ENCODE results near the gene SH3RF3.

Gene SH3RF3

DNA sequence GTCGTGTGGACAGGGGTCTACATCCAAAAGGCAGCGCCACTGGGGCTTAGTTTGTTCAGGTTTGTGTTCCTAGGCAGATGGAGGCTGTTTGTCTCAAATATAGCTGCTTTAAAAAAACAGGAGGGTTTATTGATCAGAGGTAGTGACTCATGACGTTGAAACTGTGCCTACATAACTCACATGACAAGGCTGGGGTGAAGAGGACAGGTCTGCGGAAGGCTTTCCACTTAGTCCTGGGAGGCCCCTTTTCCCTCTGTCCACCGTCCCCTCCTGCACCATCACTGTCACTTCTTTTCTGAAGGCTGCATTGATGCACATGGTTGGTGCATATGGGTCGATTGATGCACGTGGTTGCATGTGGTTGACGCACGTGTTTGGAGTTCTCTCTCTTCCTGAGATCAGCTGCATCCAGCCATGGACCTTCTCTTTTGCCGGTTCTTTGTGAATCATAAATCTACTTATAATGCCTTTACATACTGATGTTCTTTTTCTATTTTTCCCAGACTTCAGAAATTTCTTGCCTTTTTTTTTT is 10.9 kb downstream of the SH3RF3 start:
- DNase-seq (ENCODE audit: low spot score) = no peak

DNA sequence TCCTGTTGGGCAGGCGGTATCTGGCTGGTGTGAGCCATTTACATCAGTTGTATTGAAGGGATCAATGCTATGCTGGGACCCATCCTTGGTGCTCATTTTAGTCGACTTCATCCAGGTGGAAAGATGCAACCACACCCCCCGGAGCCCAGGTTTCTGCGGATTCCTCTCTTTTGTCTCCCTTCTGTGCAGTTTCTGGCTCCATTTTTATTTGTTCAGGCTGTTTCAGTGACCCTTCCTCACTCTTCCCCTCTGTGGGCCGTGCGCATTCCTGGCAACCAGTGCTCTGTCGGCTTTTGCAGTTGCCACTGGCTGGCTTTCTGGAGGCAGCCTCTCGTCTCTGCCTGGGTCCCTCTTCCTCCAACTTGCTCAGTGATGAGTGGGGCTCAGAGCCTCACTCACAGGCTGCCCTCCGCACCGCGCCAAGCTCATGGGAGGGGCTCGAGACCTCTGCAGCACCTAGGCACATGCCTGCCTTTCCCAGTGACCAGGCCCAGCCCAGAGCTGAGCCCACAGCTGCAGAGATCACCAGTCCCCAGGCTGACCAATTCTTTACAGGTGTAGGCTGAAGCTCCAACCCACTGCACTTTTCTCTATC is 12.1 kb downstream of the SH3RF3 start:
- DNase-seq (ENCODE audit: low spot score) = no peak

- no peak for DNase-seq (ENCODE audit: low spot score)
Measured at GRCh38 chr2:109141727-109142283, 12.8 kb downstream of the SH3RF3 start.

- DNase-seq (ENCODE audit: low spot score) = no peak
Measured at GRCh38 chr2:109142416-109143210, 13.6 kb downstream of the SH3RF3 start.

- DNase-seq (ENCODE audit: low spot score) = no peak
Measured at GRCh38 chr2:109143214-109144187, 14.5 kb downstream of the SH3RF3 start.

- DNase-seq (ENCODE audit: low spot score) = no peak
Measured at GRCh38 chr2:109144271-109144670, 15.3 kb downstream of the SH3RF3 start.

GRCh38 chr2:109144721-109145120 is 15.7 kb downstream of the SH3RF3 start:
- no peak for DNase-seq (ENCODE audit: low spot score)

DNA sequence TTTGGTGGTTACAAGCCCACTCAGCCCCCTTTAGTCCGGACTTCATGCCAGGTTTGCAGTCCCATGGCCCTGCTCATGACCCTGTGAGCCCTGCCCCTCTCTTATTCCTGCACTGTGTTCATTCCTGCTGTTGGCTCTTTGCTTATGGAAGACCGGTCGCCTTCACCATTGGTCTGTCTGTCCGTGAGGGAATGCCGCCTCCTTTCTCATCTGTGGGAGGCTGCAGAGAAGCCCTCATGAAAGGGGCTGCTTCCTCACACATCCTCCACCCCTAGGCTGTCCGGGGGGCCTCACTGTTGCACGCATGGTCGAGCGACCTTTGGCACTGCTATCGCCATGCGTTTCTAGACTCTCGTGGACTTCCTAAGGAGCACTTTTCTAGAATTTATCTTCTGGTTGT is 16.3 kb downstream of the SH3RF3 start:
- no peak for DNase-seq (ENCODE audit: low spot score)

DNA sequence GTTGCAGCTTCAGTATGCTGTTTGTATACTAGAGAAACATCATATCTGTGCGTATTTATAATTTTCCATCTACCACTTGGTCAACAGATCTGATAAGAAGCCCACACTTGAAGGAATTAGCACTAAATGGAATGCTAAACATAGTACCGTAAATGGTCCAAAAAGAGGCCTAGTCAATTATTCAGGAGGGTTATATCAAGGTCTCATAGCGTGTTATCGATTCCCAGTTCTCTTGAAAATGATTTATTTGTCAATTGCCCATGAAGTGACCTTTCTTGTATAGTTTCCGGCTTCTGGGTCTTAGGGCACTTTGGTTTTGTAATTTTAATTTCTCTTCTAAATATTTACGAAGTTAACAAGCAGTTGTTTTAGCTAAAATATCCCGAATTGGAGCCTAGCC is 18.4 kb downstream of the SH3RF3 start:
- no peak for DNase-seq (ENCODE audit: low spot score)

DNA sequence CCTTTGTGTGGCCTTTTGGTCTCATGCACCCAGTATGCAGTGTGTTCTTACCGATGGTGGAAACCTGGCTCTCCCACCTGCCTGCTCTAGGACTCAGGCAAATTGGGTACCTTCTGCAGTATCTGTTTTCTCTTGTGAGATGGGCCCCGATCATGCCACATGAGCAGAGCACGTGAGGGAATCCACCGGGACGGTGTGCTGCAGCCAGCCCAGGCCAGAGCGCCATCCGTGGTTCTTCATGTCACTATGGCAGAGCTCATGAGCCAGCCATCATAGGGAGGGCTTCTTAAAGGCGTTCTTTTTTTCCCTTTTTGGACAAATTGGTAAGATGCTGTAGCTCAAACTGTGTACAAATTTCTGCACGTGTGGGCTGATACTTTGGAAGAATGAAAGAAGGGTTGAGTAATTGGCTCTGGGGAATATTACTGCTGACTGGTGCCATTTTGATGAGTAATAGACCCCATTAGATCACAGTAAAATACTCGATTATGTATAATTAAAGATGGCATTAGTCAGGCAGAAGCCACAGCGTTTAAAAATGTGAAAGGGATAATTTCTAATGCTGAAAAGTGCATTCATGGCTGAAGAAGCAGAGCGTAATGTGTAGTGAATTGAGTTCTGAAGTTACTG is 19.2 kb downstream of the SH3RF3 start:
- no peak for DNase-seq (ENCODE audit: low spot score)

GRCh38 chr2:109148991-109149645 is 20.1 kb downstream of the SH3RF3 start:
- DNase-seq (ENCODE audit: low spot score) = no peak

GRCh38 chr2:109150559-109150958 is 21.6 kb downstream of the SH3RF3 start:
- DNase-seq (ENCODE audit: low spot score) = no peak

DNA sequence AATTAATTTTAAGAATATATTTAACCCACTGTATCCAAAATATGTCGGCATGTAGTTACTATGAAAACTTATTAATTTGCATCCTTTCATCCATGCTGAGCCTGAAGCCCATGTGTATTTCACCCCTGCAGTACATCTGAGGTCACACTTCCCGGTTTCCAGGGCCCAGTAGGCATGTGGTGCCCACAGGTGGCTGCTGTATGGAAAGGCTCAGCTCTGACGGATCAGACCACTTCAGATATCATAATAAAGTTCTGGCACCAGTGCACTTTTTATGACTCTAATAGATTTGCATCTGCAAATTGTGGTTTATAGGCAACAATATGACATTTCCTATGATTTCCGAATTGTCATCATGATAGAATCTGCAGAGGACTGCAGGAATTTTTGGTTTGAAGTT is 22.5 kb downstream of the SH3RF3 start:
- DNase-seq (ENCODE audit: low spot score) = no peak

DNA sequence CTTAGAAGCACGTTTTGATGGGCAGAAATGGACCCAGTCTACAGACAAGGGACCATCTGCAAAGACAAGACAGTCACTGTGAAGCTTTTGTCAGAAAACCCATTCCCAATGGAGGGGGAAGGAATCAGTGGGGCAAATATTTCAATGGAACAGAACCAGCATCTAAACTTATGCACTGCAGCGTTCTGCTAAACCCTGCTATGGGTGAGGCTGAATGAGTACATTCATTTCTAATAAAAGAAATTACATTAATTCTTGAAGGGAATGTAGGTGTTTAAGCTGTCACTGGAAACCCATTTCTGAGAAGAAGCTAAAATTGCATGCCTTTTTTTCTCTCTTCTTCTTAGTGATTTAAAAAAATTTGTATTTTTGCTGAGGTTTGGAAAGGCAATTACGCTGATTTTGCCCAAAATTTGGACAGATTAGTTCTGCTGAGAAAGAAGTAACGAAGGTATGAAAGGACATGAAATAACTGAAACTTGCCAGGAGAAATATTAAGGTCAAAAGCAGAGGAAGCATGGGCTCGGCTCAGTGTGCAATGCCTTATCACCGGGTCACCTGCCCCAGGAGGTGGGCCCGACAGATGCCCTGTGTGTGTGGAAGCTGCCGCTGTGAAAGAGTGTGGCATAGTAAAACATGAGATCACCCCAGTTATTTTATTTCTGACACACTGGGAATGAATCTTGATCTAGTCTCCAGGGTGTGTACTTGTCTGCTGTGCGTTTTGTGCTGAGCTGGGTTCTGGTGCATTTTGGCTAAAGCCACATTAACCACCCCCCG is 24.2 kb downstream of the SH3RF3 start:
- DNase-seq (ENCODE audit: low spot score) = no peak

DNA sequence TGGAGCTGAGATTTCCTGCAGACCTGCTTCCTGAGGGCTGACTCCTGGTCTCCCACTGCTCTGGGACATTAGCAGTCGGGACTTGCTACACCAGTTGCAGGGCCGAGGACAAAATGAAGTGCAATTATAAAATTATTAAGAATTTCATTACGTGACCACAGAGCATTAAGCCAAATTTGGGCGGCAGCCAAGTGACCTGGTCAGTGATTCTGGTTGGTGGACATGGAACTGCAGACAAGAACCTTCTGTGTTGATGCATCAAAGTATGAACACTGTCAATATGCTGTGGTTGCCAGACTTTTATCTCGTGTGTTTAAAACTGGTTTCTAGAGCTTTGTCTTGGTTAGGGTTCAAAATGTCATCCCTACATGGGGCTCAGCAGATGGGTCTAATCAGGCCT is 24.8 kb downstream of the SH3RF3 start:
- no peak for DNase-seq (ENCODE audit: low spot score)

DNA sequence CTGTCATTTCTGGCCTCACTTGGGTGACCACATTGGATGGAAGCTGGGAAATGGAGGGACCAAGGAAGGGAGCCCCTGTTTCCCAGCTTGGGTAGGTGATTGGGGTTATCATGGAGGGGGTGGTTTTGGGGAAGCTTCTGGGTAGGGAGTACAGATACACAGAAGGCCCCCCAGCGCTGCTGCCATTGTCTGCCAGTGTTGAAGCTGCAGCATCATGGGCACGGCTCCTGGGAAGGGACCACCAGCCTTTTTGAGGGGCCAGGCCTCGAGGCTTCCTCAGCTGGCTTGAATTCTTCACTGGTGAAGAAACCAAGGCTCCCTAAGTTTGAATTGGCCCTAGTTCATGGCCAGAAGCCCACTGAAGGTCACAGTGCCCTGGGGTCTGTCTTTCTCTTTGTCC is 25.2 kb downstream of the SH3RF3 start:
- DNase-seq (ENCODE audit: low spot score) = no peak

- no peak for DNase-seq (ENCODE audit: low spot score)
Measured at GRCh38 chr2:109155553-109156451, 26.8 kb downstream of the SH3RF3 start.

DNA sequence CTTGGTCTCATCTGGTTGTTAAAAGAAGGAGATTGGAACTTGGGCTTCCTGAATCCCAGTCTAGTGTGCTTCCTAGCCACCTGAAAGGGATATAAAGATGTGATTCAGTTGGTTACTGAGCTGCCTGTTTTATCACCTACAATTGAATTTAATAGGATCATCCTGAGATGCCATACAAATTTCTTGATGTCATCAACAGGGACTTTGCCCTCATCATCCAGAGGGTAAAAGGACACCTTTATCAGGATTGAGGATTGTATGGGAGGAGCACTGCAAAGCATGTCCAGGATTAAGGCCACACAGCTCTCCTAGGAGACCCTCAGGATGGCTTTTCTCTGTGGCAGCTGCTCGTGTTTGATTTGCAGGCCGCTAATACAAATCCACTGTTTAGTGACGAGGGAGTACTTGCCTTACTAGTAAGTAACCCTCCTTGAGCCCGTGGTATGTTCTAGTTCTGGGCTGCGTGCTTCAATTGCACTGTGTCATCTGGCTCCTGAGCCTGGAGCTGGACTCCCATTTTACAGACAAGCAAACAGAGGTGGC is 28.6 kb downstream of the SH3RF3 start:
- DNase-seq (ENCODE audit: low spot score) = no peak

GRCh38 chr2:109158237-109158636 is 29.2 kb downstream of the SH3RF3 start:
- DNase-seq (ENCODE audit: low spot score) = no peak

Measured in Ammon's horn (tissue), 1 donor.